HG02623 (cell line): ENCODE data around the gene JMJD6.
A peak's percentile ranks its signal among the peaks of the same experiment; 100 is the strongest.
"Not testable (repeated sequence)": the region's sequence is repeated elsewhere in the genome, so short reads cannot be mapped to it uniquely, and the experiment has no call there.

Experiments
- ATAC-seq: cut with Tn5 transposase; IDR thresholded peaks from one replicate; pipeline ENCODE4 v1.9.1; 2021; ENCODE audit warnings: moderate library complexity; ENCODE audit not compliant: unreplicated experiment

JMJD6 gene

DNA sequence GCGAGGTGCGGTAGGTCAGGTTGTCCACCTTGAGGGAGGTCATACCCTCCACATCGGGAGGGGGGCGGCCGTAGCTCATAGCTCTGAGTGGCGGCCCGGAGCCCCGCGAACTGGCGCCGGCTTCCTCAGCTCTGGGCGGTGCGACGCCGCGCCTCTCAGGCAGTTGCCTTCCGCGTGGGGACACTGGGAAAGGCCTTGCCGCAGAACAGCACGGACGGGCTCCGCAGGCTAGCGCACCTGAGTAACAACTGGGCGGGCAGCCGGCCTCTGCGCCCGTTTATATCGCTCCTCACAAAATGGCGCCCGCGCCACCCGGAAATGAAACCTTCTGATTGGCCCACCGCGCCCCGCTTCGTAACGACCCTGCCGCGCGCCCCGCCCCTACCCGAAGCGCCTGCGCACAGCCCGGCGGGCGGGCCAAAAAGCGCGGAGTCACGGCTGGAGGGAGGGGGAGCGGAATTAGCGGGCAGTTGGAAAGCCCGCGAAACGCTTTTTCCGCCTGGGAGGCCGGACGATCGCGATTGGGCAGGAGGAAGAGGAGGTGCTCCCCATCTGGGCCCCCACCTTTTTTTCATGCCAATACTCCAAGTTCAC, 10.8 kb upstream of the JMJD6 start, which contains the start of gene SRSF2:
TSS of gene SRSF2 (minus strand) at position 250 of the 594 bp plus-strand sequence. CDS start at position 79, 171 bp downstream.
- peak; percentile 65 for ATAC-seq

DNA sequence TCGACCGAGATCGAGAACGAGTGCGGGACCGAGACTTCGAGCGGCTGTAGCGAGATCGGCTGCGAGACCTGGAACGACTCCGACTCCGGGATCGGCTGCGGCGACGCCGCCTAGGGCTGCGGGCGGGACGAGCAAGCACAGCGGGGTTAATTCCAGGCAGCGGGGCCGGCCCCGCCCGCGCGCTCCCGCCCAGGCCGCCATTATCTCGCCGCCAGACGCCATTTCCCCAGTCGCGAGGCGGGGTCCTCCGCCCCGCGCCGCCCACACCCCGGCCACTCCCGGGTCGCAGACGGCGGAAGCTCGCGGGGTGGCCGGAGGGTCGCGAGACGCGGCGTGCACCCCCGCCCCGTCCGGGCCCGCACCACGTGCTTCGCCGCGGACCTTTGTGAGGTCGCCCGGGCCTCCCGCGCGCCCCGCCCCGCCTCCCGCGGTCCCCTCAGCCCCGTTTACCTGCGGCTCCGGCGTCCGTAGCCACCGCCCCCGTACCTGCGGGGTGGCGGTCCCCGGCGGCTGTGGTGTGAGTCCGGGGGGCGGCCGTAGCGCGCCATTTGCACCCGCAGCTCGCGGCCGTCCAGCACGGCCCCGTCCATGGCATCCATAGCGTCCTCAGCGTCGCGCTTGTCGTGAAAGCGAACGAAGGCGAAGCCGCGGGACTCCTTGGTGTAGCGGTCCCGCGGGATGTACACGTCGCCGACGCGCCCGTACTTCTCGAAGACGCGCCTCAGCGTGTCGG, 10.1 kb upstream of the JMJD6 start:
- ATAC-seq = peak; percentile 11

GRCh38 chr17:76735586-76736348, 9.4 kb upstream of the JMJD6 start:
- ATAC-seq = no peak

GRCh38 chr17:76735006-76735405, 8.6 kb upstream of the JMJD6 start:
- ATAC-seq = no peak

GRCh38 chr17:76734080-76734840, 7.9 kb upstream of the JMJD6 start:
- no peak for ATAC-seq

DNA sequence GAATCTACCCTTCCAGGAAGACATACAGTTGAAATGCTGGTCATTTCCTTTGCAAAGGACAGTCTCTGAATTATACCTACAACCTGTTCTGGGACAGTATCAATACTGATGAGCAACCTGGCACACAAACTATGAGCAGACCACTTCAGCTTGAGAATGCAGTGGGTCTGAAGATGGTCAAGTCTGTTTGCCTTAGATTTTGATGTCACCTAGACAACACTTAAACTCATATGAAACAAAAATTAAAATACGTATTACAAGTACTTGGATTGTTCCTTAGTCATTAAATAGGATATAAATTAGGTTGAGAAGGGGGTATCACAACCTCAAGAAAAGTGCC, 7.2 kb upstream of the JMJD6 start:
- ATAC-seq = no peak

DNA sequence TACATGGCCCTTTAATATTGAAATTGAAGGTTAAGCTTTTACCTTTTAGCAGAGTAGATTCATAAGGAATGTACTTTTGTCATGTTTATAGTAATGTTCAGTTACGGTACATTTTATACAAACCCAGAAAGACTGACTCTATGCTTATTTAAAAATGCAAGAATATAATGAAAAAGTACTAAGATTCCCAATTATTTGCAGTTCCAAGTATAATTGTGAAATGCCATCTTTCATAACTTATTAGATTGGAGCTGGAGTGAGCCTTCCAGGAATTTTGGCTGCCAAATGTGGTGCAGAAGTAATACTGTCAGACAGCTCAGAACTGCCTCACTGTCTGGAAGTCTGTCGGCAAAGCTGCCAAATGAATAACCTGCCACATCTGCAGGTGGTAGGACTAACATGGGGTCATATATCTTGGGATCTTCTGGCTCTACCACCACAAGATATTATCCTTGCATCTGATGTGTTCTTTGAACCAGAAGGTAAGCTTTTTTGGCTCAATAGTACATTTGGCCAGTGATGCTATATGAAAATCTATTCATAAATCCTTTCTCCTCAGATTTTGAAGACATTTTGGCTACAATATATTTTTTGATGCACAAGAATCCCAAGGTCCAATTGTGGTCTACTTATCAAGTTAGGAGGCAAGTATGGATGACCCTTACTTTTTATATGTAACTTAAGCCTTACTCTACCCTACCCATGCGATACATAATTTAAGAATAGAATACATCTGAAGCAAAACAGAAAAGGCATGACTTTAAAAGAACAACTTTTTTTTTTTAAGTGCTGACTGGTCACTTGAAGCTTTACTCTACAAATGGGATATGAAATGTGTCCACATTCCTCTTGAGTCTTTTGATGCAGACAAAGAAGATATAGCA, 6.6 kb upstream of the JMJD6 start:
- ATAC-seq = no peak

GRCh38 chr17:76731800-76732733, 5.7 kb upstream of the JMJD6 start:
- ATAC-seq = not testable (repeated sequence)

GRCh38 chr17:76727745-76728456, 1.5 kb upstream of the JMJD6 start:
- ATAC-seq = no peak

- ATAC-seq = peak; percentile 30
Observed at GRCh38 chr17:76726776-76727718, 641 bp upstream of the JMJD6 start, which contains the start of gene METTL23. Gene METTL23, plus strand, starts transcription at chr17:76726839. Its CDS starts 2,872 bp downstream, at chr17:76729711.

GRCh38 chr17:76725580-76726230, 701 bp downstream of the JMJD6 start:
- ATAC-seq = peak; percentile 20

DNA sequence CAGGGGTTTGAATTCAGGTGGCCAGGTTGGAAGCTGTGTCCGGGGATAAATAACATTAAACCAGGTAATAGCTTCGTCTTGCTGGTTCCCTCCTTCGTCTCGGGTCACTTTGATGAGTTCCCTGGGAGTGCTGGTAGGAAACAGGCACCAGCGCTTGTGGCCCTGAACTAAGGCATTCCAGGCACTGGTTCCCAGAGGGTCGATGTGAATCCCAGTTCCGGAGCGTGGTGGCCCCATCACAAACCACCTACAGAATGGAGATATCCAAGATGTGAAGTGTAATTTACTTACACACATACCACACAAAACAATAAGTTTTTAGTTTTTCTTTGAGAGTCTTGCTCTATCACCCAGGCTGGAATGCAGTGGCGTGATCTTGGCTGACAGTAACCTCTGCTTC, 2.6 kb downstream of the JMJD6 start:
- ATAC-seq = no peak

DNA sequence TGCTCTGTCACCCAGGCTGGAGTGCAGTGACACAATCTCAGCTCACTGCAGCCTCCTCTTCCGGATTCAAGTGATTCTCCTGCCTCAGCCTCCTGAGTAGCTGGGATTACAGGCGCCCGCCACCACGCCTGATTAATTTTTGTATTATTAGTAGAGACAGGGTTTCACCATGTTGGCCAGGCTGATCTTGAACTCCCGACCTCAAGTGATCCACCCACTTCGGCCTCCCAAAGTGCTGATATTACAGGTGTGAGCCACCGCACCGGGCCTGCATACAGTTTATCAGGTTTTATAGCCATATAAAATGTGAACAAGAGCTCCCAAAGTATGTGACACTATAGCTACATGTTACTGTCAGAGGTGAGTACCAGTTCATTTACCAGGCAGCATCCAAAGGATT, 3.4 kb downstream of the JMJD6 start:
- ATAC-seq = not testable (repeated sequence)

DNA sequence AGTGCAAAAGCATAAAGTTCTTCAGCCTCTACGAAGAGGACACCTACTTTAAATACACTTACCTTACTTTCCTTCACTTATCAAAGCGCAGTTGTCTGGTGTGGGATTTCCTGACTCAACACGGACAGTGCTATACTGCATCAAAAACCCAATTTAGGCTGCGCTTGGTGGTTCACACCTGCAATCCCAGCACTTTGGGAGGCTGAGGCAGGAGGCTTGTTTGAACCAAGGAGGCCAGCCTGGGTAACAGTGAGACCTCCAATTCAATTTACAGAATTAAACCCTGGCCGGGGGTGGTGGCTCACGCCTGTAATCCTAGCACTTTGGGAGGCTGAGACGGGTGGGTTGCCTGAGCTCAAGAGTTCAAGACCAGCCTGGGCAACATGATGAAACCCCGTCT, 4.1 kb downstream of the JMJD6 start:
- no peak for ATAC-seq

GRCh38 chr17:76721463-76721862, 4.9 kb downstream of the JMJD6 start:
- no peak for ATAC-seq

- ATAC-seq = no peak
Observed at GRCh38 chr17:76720941-76721340, 5.5 kb downstream of the JMJD6 start.

GRCh38 chr17:76720211-76720610, 6.2 kb downstream of the JMJD6 start:
- no peak for ATAC-seq
